ENCODE measurements around the gene CRY2. TPM values are rescaled to one million over a fixed set of nuclear protein-coding genes. Genes with fewer than 3 reads are reported as not detected.

Gene CRY2
- total RNA-seq, 1 donor from 2014 or later, result 29.4 TPM

- intact Hi-C loops (cut with micrococcal nuclease), result no loop called here
Measured at GRCh38 chr11:45926536-45927331, 79.5 kb downstream of the CRY2 start.

GRCh38 chr11:45927332-45927683 is 80.0 kb downstream of the CRY2 start:
- intact Hi-C loops (cut with micrococcal nuclease), result no loop called here

GRCh38 chr11:45927684-45928413 is 80.6 kb downstream of the CRY2 start:
- intact Hi-C loops (cut with micrococcal nuclease), result no loop called here

GRCh38 chr11:45928535-45929215 is 81.4 kb downstream of the CRY2 start:
- intact Hi-C loops (cut with micrococcal nuclease), result no loop called here

GRCh38 chr11:45929486-45930030 is 82.3 kb downstream of the CRY2 start:
- intact Hi-C loops (cut with micrococcal nuclease), result no loop called here

- intact Hi-C loops (cut with micrococcal nuclease), result no loop called here
Measured at GRCh38 chr11:45930031-45930794, 82.9 kb downstream of the CRY2 start.

GRCh38 chr11:45930951-45931570 is 83.8 kb downstream of the CRY2 start:
- intact Hi-C loops (cut with micrococcal nuclease), result no loop called here

GRCh38 chr11:45931739-45932138 is 84.5 kb downstream of the CRY2 start:
- intact Hi-C loops (cut with micrococcal nuclease), result no loop called here

- intact Hi-C loops (cut with micrococcal nuclease), result no loop called here
Measured at GRCh38 chr11:45932217-45932616, 84.9 kb downstream of the CRY2 start.

Other genes with a start within 250 kb of the CRY2 start
- 0.11 TPM in 1 of 2 replicates, not detected in the other for gene CHST1, start 181.9 kb upstream of the CRY2 start, total RNA-seq
- gene SLC35C1, start 42.3 kb upstream of the CRY2 start, total RNA-seq, result 21.7 and 22.5 TPM in 2 replicates
- 0.66 and 0.80 TPM in 2 replicates for gene MAPK8IP1, start 38.2 kb downstream of the CRY2 start, total RNA-seq
- gene FREY1, start 59.8 kb downstream of the CRY2 start, total RNA-seq, result 2.4 and 4.4 TPM in 2 replicates
- 49.7 and 53.7 TPM in 2 replicates for gene PEX16, start 70.4 kb downstream of the CRY2 start, total RNA-seq
- gene LARGE2, start 75.2 kb downstream of the CRY2 start, total RNA-seq, result 0.36 and 0.52 TPM in 2 replicates